GM19239 (cell line): ENCODE measurements around the gene PASK.
A peak's percentile ranks its signal among the peaks of the same experiment; 100 is the strongest.

Experiments
- DNase-seq: peaks from one replicate; pipeline ENCODE4 v3.0.0; 2011; ENCODE audit warnings: low spot score; ENCODE audit not compliant: insufficient read length
- FAIRE-seq: peaks from 2 replicates; lab custom pipeline; 2011; peaks lifted over from hg19 to GRCh38; lab: Jason Lieb, UNC

PASK gene

GRCh38 chr2:241130316-241130715 is 19.0 kb downstream of the PASK start:
- DNase-seq (no peak), FAIRE-seq (no peak)

GRCh38 chr2:241129086-241129871 is 20.0 kb downstream of the PASK start:
- peak; percentile 64 for FAIRE-seq
- peak; percentile 36 for DNase-seq

- FAIRE-seq (no peak), DNase-seq (no peak)
These were observed 21.0 kb downstream of the PASK start for GRCh38 chr2:241128266-241128665.

- FAIRE-seq (no peak), DNase-seq (no peak)
These were observed 22.5 kb downstream of the PASK start for GRCh38 chr2:241126771-241127202.

- FAIRE-seq (no peak), DNase-seq (no peak)
These were observed 23.1 kb downstream of the PASK start for GRCh38 chr2:241126201-241126611.

DNA sequence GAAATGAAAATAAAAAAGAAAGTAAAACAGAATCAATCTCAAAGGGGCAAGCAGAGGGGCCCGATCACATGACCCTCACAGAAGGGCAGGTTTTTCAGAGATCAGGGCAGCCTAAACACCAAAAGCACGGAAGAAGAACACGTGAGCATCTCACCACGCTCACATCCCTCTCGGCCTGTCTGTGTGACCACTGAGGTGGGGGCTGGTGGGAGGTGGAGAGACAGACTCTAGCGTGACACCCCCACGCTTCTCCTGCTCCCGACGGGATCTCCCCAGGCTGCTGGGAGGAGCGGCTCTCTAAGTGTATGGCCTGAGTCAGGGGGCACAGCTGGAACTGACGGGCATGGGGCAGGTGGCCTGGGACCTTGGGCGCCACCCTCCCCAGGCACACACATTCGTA is 23.6 kb downstream of the PASK start:
- DNase-seq (no peak), FAIRE-seq (no peak)

- FAIRE-seq (no peak), DNase-seq (no peak)
These were observed 25.3 kb downstream of the PASK start for GRCh38 chr2:241123816-241124536.

DNA sequence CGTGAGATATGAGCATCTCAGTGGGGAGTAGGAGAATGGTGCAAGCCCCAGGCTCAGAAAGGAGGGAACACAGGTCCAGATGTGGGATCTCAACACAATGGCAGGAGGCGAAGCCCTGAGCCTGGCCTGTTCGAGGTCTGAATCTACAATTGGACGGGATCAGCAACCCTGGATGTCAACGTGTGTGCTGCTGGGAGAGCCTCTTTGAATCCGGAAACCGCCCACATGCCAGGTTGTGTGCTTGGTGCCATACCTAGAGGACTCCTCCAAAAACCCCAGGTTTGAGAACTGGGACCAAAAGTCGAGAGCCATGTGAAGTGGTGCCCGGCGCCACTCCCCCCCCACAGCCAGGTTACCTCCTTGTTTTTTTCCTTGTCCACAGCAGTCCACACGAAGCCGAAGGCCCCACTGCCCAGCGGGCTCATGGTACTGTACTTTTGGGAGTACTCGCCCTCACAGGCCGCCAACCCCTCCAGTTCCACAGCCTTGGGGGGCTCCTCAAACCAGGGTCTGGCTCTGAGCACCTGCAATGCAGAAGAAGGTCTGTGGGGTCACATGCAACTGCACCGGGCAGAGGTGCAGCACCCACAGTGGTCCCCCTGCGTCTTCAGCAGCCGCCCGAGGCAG is 26.8 kb downstream of the PASK start:
- DNase-seq (no peak), FAIRE-seq (no peak)

DNA sequence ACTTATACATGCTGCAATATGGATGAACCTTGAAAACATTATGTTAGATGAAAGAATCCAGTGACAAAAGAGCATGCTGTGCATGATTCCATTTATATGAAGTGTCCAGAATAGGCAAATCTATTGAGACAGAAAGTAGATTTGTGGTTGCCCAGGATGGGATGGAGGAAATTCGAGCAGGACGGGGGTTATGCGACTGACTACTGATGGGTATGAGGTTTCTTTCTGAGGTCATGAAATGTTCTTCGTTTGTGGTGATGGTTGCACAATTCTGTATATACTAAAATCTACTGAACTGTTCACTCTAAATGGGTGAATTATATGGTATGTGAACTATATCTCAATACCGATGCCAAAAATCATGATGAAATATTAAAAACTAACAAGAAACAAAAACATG is 28.3 kb downstream of the PASK start:
- DNase-seq: no peak
- FAIRE-seq: no peak

- DNase-seq (no peak), FAIRE-seq (peak; percentile 31)
These were observed 28.8 kb downstream of the PASK start for GRCh38 chr2:241120440-241120839.

- no peak for FAIRE-seq
These were observed 30.4 kb downstream of the PASK start for GRCh38 chr2:241118737-241119505.

DNA sequence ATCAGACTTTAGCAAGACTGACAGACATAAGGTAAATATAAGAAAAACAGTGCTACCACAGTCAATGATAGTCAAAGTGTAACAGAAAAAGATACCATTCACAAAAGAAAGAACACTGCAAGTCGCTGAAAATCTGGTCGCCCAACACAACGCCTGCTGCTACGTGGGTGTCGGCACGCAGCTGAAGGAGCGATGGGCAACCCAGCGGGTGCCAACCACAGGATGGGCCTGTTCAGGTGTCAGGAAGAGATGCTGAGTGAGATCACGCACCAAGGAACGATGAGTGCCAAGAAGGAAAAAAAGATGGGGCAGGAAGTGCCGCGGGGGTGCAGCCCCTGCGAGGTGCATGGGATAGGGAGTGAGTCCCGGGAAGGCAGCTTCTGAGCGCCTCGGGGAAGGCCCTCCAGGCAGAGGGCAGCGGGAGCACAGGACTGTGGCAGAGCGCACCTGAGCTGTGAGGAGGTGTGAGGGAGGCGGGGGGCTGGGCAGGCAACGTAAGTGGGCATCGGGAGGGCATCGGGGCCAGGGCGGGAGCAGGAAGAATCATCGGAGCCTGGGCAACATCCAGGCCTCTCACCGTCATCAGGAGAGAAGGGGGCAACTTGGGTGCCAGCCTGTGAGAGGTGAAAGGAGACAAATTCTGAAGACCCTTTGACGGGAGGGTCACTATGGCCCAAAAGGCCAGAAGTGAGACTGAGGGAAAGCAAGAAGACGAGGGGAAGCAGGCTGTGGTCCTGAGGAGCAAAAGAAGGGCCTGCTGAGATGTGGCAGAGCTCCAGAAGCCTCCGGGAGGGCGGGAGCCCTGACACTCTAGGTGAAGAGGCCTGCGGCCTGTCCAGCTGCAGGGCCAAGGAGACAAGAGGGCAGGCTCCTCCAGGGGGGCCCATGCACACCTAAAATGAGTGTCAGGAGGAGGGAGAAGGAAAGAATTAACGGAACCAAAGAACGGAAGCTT is 32.4 kb downstream of the PASK start:
- FAIRE-seq (no peak), DNase-seq (no peak)

More at GRCh38 chr2:241118737-241119505, 30.4 kb downstream of the PASK start:
- no peak for DNase-seq

DNA sequence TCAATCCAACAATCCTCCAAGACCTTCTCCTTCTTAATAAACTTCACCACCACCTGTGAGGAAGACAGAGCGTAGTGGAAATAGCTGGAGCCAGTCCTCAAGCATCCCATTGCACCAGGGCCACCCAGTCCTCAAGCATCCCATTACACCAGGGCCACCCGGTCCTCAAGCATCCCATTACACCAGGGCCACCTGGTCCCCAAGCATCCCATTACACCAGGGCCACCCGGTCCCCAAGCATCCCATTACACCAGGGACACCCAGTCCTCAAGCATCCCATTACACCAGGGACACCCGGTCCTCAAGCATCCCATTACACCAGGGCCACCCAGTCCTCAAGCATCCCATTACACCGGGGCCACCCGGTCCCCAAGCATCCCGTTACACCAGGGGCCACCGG is 33.9 kb downstream of the PASK start:
- DNase-seq (no peak), FAIRE-seq (no peak)

DNA sequence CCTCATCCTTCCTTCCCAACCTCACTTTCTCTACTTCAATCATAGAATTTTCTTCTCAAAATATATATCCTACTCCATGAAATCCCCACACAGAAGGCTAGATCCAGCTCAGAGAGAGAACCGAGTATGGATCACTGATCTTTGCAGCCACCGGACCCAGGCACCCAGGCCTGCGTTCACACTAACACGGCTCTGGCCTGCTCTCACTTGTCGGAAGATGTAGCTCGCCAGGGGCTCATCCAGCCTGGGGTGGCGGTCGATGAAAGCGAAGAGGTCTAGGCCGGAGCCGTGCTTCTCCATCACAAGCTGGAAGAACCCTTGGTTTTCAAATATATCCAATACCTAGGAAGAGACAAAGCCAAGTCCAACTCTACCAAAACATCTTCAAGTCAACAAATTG is 34.4 kb downstream of the PASK start:
- FAIRE-seq: no peak
- no peak for DNase-seq

DNA sequence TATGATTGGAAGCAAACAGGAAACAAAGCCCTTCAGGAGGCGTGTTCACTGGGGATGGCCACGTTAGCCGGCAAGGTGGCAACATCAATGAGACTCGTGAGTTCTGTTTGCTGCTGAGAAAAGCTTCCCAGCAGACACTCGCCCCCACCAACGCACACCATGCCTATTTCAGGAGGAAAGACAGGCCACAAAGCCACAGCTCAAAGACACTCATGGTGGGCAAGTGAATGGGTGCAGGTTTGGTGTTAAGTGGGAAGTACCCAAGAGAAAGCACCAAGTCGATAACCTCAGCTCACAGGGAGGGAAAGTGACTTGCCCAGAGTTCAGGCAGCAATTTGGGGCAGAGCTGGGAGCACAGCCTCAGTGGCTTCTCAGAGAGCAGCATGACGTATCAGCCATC is 36.7 kb downstream of the PASK start:
- FAIRE-seq (peak; percentile 81), DNase-seq (no peak)

DNA sequence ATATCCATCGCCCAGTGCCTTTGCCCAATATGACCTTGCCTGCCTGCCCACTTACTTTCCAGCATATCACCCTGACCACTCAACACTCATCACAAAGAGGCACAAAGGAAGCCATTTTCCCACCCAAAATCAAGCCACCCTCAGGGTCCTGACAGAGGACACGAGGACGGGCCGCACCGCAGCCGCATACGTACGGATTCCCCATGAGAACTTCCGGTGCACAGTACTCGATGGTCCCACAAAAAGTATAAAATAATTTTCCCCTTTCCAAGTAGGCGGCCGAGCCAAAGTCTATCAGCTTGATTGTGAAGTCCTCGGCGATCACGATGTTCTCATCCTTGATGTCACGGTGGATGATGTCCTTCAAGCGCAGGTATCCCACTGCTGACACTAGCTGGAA is 37.2 kb downstream of the PASK start:
- FAIRE-seq (no peak), DNase-seq (no peak)

DNA sequence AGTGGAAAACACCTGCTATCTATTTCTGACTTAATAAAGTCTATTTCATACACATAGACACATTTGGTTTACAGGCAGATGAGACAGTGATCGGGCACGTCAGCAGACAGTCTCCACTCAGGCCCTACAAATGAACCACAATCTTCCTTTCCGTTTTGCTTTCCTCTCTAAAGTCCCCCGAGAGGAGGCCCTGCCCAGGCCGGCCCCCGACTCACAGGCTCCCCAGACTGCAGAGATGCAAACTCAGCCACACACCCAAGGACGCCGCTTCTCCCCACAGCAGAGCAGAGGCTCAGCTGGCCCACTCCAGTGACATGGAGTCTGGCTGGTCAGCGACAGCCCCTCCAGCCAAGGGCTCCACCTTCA is 37.8 kb downstream of the PASK start:
- FAIRE-seq: peak; percentile 84
- no peak for DNase-seq

DNA sequence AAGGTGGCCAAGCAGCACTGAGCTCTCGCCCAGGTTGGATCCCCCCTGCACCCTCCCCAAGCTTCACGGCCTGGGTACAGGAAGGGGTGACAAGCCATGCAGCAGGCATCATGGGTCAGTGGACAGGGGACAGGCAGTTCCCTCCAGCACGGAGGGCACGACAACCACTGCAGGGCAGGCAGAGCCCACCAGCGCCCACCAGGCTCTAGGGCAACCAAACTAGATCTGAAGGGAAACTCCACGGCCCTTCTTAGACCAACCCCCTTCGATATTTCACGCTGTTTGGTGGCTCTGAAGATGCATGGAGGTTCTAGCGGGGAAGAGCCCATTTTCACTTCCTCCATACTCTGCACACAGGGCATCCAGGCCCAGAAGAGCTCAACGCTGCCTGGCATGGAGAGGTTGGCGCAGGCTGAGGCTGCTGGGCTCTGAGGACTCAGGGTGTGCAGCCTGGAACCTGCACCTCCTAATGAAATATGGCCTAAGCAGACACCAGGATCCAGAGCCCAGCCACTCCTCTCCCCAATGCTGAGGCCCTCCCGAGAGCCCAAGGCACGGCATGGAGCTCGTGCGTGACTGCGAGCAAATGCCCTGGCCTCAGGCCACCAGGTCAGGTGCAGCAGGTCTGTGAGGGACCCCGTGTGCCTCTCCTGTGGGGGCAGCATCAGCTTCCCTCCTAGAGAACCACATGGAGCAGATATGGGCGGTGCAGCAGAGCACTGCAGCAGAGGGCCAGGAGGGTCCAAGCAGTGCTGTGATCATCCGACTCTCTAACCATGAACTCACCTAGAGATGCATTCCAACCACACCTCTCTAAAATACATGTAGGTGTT is 38.4 kb downstream of the PASK start:
- FAIRE-seq (peak; percentile 71), DNase-seq (no peak)
